Measurements from ENCODE around the gene TLK2.

Gene TLK2

GRCh38 chr17:62625184-62625869 is 146.7 kb downstream of the TLK2 start:
- FAIRE-seq = peak; percentile 23
- DNase-seq (ENCODE audit: insufficient read length, low spot score) = no peak

- DNase-seq (ENCODE audit: insufficient read length, low spot score) = no peak
- FAIRE-seq = peak; percentile 73
These were observed 147.2 kb downstream of the TLK2 start for GRCh38 chr17:62625870-62626200.

- DNase-seq (ENCODE audit: insufficient read length, low spot score) (peak; percentile 87), FAIRE-seq (no peak)
These were observed 148.1 kb downstream of the TLK2 start for GRCh38 chr17:62626719-62627218.

- FAIRE-seq (peak; percentile 96), DNase-seq (ENCODE audit: insufficient read length, low spot score) (peak; percentile 79)
These were observed 148.7 kb downstream of the TLK2 start, which contains the start of gene MRC2 for GRCh38 chr17:62627219-62627903. Gene MRC2, plus strand, starts transcription at chr17:62627670. Its CDS starts 133 bp downstream, at chr17:62627803.

GRCh38 chr17:62627904-62628633 is 149.4 kb downstream of the TLK2 start:
- FAIRE-seq = peak; percentile 9

GRCh38 chr17:62628831-62629555 is 150.4 kb downstream of the TLK2 start:
- DNase-seq (ENCODE audit: insufficient read length, low spot score) (no peak), FAIRE-seq (peak; percentile 92)

More at GRCh38 chr17:62627904-62628633, 149.4 kb downstream of the TLK2 start:
- DNase-seq (ENCODE audit: insufficient read length, low spot score) = peak; percentile 53

- FAIRE-seq (peak; percentile 20), DNase-seq (ENCODE audit: insufficient read length, low spot score) (no peak)
These were observed 151.1 kb downstream of the TLK2 start for GRCh38 chr17:62629556-62630364.

GRCh38 chr17:62630365-62631085 is 151.9 kb downstream of the TLK2 start:
- FAIRE-seq (no peak), DNase-seq (ENCODE audit: insufficient read length, low spot score) (no peak)

- FAIRE-seq = peak; percentile 58
- no peak for DNase-seq (ENCODE audit: insufficient read length, low spot score)
These were observed 152.7 kb downstream of the TLK2 start for GRCh38 chr17:62631086-62631935.

GRCh38 chr17:62631936-62632924 is 153.6 kb downstream of the TLK2 start:
- peak; percentile 16 for FAIRE-seq

GRCh38 chr17:62637809-62638208 is 159.2 kb downstream of the TLK2 start:
- no peak for FAIRE-seq
- DNase-seq (ENCODE audit: insufficient read length, low spot score) = no peak

More at GRCh38 chr17:62631936-62632924, 153.6 kb downstream of the TLK2 start:
- DNase-seq (ENCODE audit: insufficient read length, low spot score) = no peak

- no peak for DNase-seq (ENCODE audit: insufficient read length, low spot score)
- FAIRE-seq = no peak
These were observed 162.5 kb downstream of the TLK2 start for GRCh38 chr17:62641153-62641552.

- FAIRE-seq (no peak), DNase-seq (ENCODE audit: insufficient read length, low spot score) (no peak)
These were observed 163.3 kb downstream of the TLK2 start for GRCh38 chr17:62641951-62642350.

GRCh38 chr17:62643496-62643895 is 164.9 kb downstream of the TLK2 start:
- DNase-seq (ENCODE audit: insufficient read length, low spot score) = no peak
- no peak for FAIRE-seq

- DNase-seq (ENCODE audit: insufficient read length, low spot score) (no peak), FAIRE-seq (no peak)
These were observed 166.0 kb downstream of the TLK2 start for GRCh38 chr17:62644487-62645173.

GRCh38 chr17:62648251-62648955 is 169.8 kb downstream of the TLK2 start:
- FAIRE-seq = no peak
- DNase-seq (ENCODE audit: insufficient read length, low spot score) = no peak

All from HTR-8/SVneo (cell line).